ENCODE data around the gene NLRP3.

DNA sequence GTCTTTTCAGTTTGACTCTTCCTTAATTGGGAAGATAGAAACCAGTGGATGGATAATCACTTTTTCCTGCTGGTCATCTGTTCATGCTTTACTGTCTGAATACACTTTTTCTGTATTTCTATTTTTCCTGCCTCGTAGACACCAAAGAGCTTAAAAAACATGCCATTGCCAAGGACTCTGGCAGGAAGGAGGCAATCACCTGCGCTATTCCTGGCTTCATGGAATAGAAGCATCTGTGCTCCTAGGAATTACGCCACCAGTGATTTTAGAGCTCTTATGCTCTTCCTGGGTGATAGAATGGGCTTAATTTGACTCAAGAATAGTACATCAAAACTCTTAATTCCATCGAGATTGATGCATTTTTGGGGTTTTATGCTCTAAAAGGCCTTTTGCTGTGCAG is 26.2 kb downstream of the NLRP3 start:
- TF ChIP-seq, protein P1, sequence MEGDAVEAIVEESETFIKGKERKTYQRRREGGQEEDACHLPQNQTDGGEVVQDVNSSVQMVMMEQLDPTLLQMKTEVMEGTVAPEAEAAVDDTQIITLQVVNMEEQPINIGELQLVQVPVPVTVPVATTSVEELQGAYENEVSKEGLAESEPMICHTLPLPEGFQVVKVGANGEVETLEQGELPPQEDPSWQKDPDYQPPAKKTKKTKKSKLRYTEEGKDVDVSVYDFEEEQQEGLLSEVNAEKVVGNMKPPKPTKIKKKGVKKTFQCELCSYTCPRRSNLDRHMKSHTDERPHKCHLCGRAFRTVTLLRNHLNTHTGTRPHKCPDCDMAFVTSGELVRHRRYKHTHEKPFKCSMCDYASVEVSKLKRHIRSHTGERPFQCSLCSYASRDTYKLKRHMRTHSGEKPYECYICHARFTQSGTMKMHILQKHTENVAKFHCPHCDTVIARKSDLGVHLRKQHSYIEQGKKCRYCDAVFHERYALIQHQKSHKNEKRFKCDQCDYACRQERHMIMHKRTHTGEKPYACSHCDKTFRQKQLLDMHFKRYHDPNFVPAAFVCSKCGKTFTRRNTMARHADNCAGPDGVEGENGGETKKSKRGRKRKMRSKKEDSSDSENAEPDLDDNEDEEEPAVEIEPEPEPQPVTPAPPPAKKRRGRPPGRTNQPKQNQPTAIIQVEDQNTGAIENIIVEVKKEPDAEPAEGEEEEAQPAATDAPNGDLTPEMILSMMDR (IDR thresholded peaks at IDR 0.05) = no peak
- no peak for TF ChIP-seq POLR2A (IDR thresholded peaks at IDR 0.05)

Measured in uterus (tissue), 2 donors.